Ishikawa (cell line): ENCODE measurements around the gene NTSR2.

Source experiments
- CEBPB ChIP-seq: IDR thresholded peaks from 2 replicates; pipeline ENCODE4 v1.6.1; 2012
- CREB1 ChIP-seq: IDR thresholded peaks from 2 replicates; pipeline ENCODE4 v1.6.1; 2012; ENCODE audit warnings: low read depth
- EGR1 ChIP-seq: IDR thresholded peaks from 2 replicates; pipeline ENCODE4 v1.6.1; 2012
- EP300 ChIP-seq: IDR thresholded peaks from 2 replicates; pipeline ENCODE4 v1.6.1; 2012; ENCODE audit warnings: borderline replicate concordance
- FOXM1 ChIP-seq: IDR thresholded peaks from 2 replicates; pipeline ENCODE4 v1.6.1; 2012; ENCODE audit warnings: low read depth, borderline replicate concordance
- NFIC ChIP-seq: IDR thresholded peaks from 2 replicates; pipeline ENCODE4 v1.6.1; 2012
- RAD21 ChIP-seq: IDR thresholded peaks from 2 replicates; pipeline ENCODE4 v1.6.1; 2012; ENCODE audit warnings: low read depth
- REST ChIP-seq: IDR thresholded peaks from 2 replicates; pipeline ENCODE4 v1.6.1; 2012; ENCODE audit warnings: low read depth, mild to moderate bottlenecking
- USF1 ChIP-seq: IDR thresholded peaks from 2 replicates; pipeline ENCODE4 v1.6.1; 2012
- YY1 ChIP-seq: IDR thresholded peaks from 2 replicates; pipeline ENCODE4 v1.6.1; 2012; ENCODE audit warnings: low read depth
- TF ChIP-seq, protein P1 (sequence below): IDR thresholded peaks from 2 replicates; pipeline ENCODE4 v1.6.1; 2012

- TF ChIP-seq, protein P1, sequence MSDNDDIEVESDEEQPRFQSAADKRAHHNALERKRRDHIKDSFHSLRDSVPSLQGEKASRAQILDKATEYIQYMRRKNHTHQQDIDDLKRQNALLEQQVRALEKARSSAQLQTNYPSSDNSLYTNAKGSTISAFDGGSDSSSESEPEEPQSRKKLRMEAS = no peak
- TF ChIP-seq REST (no peak), EP300 (no peak), CREB1 (no peak), RAD21 (no peak), CEBPB (no peak), YY1 (no peak), FOXM1 (no peak), USF1 (no peak), NFIC (no peak), EGR1 (no peak)
These were observed 10.9 kb downstream of the NTSR2 start for GRCh38 chr2:11659115-11659475.
